ELF-1 (cell line): ENCODE results near the gene RBFOX2.

Experiments used
- DNase-seq: peaks from one replicate; pipeline ENCODE4 v3.0.0-alpha.2; 2016; ENCODE audit warnings: low read depth, low spot score

The RBFOX2 gene

DNA sequence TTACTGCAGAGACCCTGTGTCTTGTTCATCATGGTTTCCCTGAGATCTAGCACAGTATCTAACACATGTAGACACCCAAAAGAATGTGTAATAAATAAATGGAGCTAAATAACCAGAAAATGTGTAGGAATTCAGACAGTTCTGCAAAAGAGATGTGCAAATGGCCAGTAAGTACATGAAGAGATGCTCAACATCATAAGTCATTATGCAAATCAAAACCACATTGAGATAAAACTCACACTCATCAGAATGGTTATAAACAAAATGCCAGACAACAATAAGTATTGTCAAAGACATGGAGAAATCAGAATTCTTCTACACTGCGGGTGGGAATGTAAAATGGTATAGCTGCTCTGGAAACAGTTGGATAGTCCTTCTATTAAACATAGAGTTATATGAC, 88.5 kb downstream of the RBFOX2 start:
- no peak for DNase-seq

DNA sequence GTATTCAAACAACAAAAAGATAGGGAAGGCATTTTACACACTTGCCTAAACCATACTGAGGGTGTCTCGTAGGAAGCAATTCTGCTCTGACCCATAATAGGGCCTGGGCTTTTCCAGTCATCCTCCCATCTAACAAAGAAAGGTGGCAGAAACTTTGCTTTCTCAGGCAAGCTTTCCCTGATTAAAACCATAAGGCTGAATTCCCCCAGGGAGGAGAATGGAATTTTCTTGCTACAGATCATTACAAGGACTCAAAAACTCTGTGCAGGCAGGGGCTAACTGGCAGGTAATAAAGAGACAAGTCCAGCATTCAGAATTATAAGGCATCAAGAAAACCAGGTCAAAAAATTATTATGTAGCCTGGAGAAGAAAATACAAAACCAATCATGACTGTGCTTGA, 90.4 kb downstream of the RBFOX2 start:
- DNase-seq: no peak

- no peak for DNase-seq
Measured at GRCh38 chr22:35930933-35931332, 97.7 kb downstream of the RBFOX2 start.

DNA sequence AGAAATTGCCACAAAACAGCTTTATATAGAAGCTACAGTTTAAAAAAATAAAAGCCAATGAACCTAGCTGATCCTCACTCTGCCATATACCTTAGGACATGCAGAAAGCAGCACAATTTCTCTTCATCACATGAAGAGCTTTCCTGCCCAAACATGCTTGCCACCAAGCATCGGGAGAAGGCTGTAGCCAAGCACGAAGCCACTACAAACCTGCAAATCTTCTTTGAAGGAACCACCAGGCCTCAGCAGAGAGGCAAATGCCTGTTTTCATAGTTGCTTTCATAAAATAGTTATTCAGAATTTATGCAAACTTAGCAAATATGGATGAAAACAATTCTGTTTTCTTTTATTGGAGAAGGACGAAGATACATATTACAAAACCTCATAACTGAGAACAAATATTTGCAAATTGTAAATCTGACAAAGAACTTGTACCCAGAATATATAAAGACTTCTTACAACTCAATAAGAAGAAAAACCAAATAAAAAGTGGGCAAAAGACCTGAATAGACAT, 100.3 kb downstream of the RBFOX2 start:
- no peak for DNase-seq

DNA sequence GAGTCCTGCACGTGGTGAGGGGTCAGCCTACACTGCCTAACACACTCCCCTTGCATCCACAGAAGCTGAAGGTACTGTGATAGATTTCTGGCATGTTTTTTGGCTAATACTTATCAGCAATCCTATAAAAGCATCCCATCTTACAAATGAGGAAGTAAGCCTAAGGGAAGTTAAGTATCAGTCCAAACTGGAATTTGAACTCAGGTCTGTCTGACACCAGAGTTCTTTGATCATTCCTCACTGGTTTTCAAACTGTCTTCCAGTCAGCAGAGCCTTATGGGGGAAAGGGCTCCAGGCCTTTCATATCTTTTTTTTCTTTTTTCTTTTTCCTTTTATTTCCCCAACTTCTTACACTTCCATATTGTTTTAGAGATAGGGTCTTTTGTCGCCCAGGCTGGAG, 105.6 kb downstream of the RBFOX2 start:
- no peak for DNase-seq

GRCh38 chr22:35921777-35922176, 106.8 kb downstream of the RBFOX2 start:
- DNase-seq: peak; percentile 82

DNA sequence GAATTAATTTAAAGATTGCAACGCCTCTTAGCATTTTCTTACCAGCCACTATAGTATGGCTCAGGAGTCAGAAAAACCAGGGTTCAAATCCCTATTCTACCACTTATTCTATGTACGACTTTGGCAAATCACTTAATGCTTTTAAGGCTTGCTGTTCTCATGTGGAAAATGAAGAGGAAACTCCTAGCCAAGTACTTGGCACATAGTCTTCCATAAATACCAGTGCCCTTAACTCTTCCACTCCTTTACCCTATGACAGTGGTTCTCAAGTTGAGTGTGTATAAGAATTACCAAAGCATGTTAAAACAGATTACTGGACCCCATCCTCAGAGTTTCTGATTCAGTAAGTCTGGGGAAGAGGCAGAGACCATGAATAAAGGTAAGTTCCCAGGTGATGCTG, 107.6 kb downstream of the RBFOX2 start:
- no peak for DNase-seq

DNA sequence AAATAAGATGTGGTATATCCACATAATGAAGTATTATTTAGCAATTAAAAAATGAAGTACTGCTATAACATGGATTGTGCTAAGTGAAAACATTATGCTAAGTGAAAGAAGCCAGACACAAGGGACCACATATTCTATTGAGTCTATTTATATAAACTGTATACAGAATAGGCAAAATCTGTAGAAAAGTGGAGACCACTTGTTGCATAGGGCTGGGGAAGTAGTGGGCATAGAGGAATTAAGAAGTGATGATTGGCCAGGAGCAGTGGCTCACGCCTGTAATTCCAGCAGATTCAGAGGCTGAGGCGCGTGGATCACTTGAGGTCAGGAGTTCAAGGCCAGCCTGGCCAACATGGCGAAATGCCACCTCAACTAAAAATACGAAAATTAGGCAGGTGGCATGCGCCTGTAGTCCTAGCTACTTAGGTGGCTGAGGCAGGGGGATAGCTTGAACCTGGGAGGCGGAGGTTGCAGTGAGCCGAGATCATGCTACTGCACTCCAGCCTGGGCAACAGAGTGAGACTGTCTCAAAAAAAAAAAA, 109.6 kb downstream of the RBFOX2 start:
- no peak for DNase-seq

DNA sequence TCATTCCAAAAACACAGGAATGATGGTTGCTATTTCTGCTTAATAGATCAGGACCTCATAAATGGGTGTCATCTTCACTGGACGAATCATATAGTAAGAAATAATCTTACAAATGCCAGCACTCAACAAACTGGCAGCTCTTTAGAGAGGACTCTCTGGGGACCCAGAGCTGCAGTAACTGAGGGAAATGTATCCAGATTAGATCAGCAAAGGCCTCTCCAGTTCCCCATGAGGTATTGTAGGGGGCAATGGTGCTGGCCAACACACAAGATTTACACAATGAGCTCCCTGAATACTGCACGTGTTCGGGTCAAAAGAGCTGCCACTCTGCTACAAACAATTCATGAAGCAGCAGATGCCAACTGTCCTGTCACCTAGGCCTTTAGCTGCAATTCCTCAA, 110.2 kb downstream of the RBFOX2 start:
- DNase-seq: no peak

DNA sequence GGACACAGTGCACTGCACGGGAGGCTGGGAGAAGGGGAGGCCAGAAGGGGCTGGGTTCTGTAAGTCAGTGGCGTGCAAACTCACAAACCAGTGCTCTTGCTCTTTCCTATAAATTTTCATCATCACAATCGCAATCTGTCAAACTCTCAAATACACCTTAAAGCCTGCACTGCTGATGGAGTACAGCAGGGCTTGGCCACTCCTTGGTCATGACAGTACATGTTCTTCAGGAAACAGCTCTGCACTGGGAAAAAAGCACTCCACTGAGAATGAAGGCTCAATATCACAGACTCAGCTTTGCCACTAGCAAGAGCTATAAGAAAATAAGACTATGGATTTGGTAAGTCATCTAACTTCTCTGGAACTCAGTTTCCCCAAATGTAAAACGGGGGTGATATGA, 111.0 kb downstream of the RBFOX2 start:
- DNase-seq: no peak

DNA sequence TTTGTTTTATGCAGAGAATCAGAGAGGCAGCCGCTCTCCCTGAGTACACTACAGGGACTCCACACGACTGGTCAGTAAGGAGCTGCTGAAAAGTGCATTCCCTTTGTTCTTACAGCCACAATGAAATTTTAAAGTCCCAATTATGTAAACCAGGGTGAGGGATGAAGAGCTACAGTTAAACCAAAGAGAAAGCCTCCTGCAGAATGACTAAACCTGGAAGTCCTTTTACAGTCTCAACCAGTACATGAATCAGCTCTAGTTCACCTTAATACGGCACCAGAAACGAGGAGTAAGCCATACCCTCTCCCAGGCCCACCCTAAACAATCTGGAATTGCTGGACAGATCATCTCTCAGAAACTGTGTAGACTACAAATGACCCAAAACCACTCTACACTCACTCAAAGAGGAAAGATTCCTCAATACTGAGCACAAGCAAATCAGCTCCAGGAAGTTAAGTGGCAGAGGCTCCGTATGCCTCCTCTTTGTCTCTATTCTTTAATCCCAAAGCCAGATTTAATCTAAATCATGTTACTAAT, 113.1 kb downstream of the RBFOX2 start:
- DNase-seq: peak; percentile 32

GRCh38 chr22:35914665-35915476, 113.8 kb downstream of the RBFOX2 start:
- peak; percentile 90 for DNase-seq

GRCh38 chr22:35914357-35914664, 114.3 kb downstream of the RBFOX2 start:
- no peak for DNase-seq

- no peak for DNase-seq
Measured at GRCh38 chr22:35913925-35914324, 114.7 kb downstream of the RBFOX2 start.

- DNase-seq: no peak
Measured at GRCh38 chr22:35912658-35913057, 116.0 kb downstream of the RBFOX2 start.

- no peak for DNase-seq
Measured at GRCh38 chr22:35911877-35912276, 116.7 kb downstream of the RBFOX2 start.

DNA sequence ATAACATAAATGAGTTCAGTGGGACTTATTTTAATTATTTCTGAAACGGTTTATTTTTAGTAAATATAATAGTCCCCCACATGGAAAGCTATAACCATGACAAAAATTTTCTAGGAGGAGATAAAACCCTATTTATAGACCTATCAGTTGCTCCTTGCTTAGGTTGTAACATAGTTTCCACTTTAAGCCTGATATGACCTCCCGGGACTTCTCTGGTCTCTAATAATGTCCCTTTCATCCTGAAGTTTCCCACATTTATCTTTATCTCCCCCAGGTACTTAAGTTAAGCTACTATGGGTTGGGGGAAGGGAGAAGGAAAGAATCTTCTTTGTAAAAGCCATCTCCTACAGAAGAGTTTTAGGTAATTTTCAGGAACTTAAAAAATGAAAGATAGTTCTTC, 117.7 kb downstream of the RBFOX2 start:
- DNase-seq: no peak

- DNase-seq: no peak
Measured at GRCh38 chr22:35910003-35910769, 118.4 kb downstream of the RBFOX2 start.

- DNase-seq: no peak
Measured at GRCh38 chr22:35905894-35906293, 122.7 kb downstream of the RBFOX2 start.

DNA sequence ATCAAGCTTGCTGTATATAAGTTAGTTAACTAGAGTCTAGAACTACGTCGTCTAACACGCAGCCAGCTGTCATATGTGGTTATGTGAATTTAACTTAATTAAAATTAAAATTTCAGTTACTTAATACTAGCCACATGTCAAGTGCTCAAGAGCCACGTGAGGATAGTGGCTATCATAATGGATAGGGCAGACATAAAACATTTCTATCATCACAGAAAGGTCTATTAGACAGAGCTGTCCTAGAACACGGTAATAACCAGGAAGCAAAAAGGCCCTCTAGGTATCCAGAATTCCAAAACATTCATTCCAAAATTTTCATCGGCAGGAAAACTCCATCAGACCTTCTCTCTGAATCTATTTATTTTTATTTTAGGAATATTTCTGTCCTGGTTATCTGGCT, 123.9 kb downstream of the RBFOX2 start:
- no peak for DNase-seq

GRCh38 chr22:35904336-35904692, 124.3 kb downstream of the RBFOX2 start:
- no peak for DNase-seq

GRCh38 chr22:35903571-35904335, 124.9 kb downstream of the RBFOX2 start:
- no peak for DNase-seq
